Measurements from ENCODE around the gene ZFP36L2.
A peak's percentile ranks its signal among the peaks of the same experiment; 100 is the strongest.

The ZFP36L2 gene

DNA sequence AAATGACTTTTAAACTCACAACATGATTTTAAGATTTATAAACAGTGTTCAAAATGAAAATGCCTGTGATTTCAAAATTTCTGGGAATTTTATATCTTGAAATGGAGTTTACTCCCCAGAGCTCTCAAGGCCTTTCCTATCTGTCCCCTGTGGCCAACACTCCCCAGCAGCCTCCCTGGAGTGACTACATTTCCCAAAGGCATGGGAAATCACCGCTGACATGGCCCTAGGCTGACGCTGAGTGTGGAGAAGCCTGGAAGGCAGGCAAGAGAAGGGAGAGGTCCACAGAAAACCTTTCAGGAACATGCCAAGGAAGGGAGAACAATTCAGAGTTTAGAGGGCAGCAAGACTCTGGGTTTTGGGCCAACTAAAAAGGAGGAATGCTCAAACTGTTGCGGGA lies 20.2 kb upstream of the ZFP36L2 start:
- no peak for DNase-seq

DNA sequence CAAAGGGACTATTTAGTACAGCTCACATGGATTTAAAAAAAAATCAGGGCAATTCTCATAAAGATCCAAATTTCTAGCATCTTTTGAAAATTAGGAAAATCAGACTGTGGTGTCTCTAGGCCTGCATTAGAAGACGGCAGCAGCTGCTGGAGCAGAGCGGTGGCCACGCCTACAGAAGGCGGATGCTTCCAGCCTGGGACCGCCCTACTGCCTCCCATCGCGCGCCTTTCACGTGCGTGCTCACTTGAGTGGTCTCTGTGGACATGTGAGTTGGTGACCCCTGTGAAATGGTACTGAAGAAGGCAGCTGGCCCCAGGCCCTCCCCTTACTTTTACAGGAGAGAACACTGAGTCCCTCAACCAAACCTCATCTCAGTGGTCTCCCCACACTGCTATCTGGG lies 15.2 kb upstream of the ZFP36L2 start:
- no peak for DNase-seq

DNA sequence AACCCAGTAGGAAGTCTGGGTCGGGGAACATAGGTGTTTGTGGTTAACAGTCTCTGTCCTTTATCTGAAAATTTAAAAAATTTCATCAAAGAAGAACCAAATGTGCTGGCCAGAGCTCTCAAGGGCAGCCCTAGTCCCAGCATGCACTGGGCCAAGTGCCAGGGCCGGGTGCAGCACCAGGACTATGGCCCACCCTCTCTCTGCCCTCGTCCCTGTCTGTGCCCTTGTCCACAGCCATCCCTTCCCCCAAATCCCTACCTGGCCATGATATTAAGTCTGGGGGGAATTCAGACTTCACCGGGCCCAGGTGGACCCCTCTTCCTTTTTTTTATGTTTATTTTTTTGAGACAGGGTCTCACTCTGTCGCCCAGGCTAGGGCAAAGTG lies 14.4 kb upstream of the ZFP36L2 start:
- DNase-seq, result no peak

DNA sequence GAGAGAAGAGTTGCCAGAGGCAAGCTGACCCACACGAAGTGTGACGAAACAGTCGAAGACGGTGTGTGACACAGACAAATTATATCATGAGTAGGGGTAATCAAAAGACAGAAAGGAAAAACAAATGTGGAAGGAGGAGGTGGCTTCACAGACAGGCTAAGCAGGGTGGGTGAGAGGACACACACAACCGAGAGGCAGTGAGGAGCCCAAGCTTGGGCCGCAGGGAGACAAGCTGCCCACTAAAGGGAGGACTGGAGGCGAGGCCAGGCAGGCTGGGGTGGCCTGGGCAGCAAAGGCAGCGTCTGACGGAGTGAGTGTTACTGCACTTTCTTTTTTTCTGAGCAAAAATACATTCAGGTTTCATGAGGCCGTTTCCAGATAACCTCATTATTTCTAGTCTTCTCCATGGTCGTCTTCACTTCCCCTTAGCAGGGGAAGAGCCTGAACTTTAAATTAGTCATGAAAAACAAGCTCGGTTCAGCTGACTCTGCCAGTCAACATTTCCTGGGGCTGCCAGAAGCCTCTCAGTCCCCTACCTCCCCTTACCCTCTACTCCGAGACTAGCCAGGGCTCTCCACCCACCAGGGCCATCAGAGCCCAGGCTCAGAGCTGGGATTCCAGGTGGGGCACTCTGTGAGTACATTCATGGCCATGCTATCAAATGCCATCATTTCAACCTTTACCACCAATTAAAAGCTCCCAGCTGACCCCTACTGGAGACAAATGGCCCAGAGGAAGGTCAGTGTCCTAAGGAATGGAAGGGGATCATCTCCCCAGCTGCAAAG lies 13.8 kb upstream of the ZFP36L2 start:
- no peak for DNase-seq

DNA sequence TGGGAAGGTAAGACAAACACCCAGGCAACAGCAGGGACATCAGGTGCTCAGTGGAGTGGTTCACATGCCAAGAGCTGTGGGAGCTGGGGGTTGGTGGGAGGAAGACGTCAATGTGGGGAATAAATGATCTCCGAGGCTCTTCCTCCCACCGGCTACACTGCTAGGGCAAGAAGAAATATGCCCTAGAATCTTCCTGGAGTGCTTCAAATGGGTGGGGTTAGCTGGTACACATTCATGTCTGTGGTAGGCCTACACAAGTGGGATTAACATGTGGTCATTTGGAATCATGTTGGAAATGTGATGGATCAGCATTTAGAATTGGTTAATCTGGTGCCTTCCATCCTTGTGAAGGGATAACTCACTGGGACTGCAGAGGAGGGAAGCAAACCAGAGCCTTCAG lies 12.4 kb upstream of the ZFP36L2 start:
- no peak for DNase-seq

DNA sequence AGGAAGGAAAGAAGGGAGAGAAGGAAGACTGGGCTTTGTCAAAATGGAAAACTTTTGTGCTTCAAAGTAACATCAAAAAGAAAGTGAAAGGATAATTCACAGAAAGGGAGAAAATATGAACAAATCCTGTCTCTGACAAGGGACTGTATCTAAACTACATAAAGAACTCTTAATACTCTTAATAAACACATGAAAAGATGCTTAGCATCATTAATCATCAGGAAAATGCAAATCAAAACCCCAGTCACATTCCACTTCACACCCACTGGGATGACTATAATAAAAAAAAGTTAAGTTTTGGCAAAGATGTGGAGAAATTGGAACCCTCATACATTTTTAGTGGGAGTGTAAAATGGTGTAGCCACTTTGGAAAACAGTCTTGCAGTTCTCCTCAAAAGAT lies 11.8 kb upstream of the ZFP36L2 start:
- no peak for DNase-seq

DNA sequence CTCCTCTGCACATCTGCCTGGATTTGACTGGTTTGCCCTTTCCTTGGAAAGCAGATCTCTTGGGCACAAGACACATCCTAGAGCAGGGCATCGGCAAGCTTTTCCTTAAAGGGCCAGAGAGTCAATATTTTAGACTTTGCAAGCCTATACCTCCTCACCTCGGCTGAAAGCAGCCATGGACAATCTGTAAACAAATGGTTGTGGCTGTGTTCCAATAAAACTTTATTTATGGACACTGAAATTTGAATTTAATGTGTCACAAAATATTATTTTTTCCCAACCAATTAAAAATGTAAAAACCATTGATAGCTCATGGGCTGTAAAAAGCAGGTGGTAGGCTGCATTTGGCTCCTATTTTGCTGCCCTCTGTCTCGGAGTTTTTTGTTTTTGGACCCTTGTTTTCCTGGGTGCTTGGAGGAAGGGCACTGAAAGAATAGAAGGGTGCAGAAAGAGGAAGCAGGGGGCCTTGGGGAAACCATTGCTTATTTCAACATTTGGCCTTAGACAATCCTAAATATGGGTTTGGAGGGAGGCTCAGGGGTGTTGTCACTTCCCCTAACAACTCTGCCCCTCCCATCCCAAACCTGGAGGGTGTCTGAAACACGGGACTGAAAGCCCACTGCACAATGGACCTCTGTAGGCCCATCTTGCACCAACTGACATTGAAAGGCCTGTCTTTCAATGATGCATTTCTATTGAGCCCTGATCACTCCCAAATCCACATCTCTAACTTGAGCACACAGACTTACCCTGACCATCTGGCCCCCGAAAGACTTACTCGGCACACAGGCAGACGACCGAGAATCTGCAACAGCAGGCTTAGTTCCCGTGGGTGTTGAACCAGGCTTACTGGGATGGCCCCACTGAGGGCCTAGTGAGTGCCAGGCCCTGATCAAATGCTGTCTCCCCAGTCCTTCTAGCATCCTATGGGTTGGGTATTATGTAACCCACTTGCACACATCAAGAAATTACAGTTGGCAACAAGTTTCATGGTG lies 7.1 kb upstream of the ZFP36L2 start:
- no peak for DNase-seq

DNA sequence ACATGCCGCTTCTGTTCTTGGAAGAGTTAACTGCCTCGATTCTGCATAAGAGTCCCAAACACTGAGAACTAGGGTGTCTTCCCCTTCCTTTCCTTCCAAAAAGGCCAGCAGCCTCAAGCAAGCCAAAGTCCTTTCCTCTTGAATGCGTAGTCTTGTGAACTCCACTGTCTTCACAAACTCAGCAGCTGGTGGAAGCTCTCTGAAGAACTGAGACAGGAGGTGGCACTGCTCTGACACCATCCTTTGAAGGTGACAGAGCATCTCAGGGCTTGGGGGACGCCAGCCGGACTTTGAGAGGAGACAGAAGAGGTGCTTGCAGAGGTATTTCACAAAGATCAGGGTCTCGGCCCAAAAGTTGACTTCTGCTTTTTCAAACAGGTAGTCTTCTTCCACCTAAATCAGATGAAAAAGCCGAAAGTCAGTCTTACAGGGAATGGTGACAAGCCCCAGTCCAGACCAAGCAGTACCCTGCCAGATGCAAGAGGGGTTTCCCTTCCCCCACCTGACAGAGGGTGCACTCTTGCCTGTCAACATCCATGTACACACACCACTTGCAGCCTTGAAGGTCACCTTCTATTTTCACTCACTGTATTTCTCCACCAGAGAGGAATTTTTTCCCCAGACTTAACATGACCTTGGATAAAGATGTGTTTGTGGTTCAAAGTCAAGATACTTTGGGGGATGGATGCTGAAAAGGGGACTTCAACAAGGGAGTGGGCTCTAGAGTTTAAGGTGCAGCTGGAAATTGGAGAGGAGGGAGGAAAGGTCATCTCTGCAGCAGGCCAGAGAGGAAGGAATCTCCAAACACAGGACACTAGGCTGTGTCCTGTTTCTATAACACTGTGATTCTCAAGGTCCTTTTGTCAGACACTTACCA lies 4.8 kb upstream of the ZFP36L2 start:
- DNase-seq, result no peak

DNA sequence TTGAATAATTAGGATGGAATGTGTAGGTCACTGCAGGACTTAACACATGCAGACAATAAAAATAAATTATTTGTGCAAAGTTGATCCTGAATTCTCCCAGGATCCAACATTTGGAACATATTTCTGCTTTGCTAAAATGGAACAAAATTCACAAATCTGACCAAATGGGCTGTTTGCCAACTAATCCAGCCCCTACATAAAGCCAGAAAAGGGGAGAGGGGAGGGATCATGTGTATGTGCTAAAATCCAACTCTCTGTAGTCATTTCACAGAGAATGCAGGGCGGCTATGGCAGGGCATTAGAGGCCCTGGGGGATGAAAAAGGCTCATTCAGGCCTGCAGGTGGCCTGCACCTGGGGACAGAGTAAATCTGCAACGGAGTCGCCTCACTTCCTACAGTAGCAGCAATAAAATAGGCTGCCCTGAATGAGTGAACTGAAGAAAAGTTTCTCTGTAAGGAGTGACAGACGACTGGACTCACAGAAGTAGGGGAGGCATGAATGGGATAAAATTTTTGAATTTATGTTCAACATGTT lies 4.0 kb upstream of the ZFP36L2 start:
- no peak for DNase-seq

DNA sequence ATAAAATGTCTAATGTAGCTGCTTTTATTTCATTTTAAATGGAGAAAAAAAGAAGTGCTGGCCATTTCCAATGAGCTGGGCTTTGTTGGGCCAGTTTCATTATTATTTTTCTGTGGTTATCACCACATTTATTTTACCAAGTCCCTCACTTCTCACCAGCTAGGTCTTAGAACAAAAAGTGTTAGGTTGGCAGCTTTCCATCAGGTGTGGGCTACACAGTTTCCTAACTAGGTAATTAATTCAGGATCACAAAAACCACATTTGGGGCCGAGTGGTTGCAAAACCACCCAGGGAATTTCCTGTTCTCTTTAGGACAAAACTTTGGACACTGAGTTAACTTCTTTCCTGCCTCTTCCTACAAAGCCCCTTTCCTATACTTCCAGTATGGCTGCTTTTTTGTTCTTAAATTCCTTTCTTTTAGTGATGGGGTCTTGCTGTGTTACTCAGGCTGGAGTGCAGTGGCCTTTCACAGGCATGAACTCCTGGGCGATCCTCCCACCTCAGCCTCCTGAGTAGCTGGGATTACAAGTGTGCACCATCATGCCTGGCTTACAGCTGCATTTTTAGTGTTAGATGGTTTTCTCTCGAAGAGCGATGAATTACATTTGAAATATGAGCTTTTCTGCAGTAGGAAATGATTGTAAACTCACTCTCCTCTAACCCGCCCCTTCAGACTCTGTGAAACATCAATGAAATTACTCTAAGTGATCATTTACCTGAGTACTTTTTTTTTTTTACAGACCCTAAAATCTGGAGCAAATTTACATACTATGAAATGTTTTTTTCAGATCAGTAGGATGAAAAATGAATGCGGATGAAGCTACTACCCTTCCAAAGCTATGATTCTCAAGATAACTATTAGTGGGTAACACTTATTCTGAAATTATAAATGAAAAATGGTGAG lies 2.6 kb upstream of the ZFP36L2 start:
- no peak for DNase-seq

DNA sequence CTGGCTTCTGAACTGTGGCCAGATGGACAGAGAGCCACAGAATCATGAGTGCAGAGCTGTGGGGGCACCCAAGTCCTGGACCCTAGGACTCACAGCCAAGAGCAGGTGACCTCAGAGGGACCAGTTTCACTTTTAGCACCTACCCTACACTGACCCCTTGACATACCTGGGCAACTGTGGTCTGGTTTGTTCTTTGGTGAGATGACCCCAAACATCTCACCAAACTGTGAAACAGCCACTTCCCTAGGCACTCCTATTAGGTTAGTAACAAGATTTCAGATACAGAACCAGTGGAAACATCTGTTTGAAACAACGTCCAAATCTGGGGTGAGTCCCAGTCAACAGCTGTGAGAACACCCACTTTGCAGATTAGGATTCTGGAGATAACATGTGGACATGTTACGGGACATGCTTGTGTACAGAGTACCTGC lies 1.9 kb upstream of the ZFP36L2 start:
- DNase-seq, result no peak

DNA sequence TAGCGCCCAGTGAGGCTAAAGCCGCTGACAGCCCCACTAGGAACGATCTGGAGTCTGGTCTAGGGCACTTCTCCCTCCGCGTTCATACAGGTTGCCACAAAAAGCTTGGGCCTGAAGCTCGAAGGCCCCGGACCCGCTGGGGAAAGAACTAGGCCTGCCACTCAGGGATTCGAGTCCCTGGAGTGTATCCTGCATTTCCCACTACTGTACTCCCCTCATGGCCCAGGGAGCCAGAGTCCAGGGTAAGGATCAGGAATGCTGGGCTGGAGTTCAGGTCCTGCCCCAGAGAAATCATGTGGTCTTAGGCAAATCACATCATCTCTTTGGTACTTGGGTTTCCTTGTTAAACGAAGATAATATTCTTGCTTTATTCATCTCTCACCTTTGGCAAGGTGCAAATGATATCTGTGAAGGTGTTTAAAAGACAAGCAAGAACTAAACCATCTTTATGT lies 1.4 kb upstream of the ZFP36L2 start:
- DNase-seq, result no peak

DNA sequence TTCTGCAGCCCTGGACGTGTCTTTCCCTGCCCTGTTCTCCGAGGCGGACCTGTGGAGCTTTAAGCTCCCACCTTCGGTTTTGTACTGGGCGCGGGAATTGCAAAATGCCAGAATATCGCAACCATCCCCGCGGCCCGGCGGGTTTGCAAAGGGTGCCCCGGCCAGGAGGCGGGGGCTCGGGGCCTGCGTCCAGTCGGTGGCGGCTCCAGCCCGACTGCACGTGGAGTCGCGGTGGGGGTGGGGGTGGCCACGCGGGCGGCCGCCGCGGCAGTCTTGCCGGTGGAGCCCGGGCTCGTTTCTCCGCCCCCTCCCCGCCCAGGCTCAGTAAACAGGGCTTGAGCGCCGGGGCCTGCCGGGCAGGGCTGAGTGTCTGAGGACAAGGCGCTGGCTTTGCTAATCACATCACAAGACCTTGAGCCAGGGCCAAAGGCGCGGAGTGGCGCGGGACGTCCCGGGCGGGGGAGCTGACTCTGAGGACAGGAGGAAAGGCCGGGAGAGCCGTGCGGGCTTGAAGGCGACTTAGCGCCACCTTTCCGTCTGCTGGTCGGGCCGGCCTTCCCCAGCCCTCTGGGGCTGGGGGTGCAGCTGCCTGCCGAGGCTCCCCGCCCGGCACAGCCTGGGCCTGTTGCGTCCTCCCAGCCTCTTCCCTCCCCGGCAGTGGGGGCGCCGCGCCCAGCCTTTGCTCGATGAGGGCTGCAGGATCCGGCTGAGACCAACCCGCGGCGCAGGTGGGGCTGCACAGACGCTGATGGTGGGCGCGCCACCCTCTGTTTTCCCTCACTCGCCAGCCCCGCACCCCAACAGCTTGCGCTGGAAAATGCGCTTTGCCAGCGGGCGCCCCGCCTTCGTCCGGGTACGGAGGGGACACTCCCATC lies 786 bp upstream of the ZFP36L2 start:
- peak; percentile 74 to 79 for DNase-seq

DNA sequence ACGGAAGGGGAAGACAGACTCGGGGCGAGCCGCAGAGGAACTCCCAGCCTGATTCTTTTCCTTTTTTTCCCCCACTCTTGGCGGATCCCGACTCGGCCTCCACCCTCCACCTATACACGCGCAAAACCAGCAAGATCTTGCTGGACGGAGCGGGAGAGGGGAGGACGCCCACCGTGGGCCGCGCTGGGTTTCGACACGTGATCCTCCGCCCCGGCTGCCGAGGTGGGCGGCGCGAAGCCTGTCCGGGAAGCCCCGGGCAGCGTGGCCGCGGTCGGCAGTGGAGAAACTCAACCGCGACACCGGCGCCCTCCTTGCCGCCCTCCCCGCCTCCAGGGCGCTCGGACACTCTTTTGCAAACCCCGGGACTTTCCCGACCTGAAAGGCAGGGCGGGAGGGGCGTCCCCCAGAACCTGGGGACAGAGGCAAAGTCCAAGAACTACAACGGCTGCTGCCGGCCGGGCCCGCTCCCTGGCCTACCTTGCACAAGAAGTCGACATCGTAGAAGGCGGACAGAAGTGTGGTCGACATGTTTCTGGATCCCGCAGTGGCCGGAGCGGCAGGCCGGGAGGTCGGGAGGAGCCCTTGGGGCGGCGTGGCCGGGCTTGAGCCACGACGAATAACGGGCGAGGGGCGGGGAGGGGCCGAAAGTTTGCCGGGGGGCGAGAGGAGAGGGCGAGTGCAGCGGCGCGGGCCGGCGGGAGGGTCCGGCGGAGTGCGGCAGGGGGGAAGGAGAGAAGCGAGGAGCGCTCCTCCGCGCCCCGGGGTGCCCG lies 433 bp downstream of the ZFP36L2 start:
- DNase-seq, result peak; percentile 72 to 80

DNA sequence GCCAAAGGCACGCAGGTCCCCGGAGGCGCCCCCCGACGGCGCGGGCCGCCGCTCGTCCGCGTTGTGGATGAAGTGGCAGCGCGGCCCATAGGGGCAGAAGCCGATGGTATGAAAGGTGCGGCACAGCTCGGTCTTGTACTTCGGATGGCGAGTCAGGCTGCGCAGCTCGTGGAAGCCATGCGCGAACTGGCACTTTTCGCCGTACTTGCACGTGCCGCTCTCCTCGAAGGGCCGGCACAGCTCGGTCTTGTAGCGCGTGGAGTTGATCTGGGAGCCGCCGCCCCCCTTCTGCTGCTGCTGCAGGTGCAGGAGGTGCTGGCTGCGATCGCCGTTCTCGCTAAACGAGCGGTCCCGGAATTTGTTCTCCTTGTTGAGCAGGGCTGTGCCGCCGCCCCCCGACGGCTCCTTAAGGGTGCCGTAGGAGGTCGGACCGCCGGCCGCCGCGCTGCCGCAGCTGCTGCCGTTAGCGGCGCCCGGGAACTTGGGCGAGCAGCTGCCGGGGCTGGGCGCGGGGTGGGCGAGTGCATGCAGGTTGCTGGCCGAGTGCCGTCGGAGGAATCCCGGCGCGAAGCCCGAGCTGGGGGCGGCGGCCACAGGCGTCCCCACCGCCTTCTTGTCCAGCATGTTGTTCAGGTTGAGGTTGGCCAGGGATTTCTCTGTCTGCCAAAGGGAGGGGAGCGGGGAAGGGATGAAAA lies 1.2 kb downstream of the ZFP36L2 start:
- peak; percentile 65 to 67 for DNase-seq

DNA sequence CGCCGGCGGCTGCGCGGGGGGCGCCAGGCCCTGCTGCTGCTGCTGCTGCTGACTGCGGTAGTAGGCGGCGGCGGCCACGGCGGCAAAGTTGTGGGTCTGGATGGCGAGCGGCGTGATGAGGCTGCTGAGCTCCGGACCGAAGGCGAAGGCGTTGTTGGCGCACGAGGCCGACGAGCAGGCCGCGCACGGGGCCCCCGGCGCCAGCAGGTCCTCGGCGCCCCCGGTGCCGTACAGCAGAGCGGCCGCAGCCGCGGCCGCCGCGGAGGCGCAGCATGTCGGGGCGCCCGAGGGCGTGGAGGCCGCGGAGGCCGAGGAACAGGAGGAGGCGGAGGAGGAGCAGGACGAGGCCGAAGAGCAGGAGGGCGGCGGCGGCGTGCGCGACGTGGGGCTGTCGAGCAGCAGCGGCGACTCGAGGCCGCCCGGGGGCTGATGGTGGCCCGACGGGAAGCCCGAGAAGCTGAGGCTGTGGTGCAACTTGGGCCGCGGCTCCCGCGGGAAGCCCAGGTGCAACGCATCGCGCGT lies 1.8 kb downstream of the ZFP36L2 start:
- DNase-seq, result peak; percentile 48 to 57

DNA sequence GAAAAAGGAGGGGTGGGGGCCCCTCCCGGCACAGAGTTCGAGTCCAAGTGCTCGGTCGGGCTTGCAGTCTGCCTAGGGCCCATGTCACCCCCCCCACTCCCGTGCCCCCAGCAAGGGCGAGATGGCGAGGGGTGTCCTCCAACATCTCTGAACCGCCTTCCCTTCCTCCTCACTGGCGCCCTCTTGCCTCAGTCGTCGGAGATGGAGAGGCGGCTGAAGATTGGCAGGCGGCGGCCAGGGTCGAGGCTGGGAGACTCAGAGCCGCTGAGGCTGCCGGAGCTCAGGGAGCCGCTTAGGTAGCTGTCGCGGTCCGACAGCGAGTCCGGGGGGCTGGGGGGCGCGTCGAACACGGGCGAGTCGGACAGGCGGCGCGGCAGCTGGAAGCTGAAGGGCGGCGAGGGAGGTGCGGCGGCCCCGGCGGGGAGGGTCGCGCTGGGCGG lies 2.3 kb downstream of the ZFP36L2 start:
- peak; percentile 75 for DNase-seq

DNA sequence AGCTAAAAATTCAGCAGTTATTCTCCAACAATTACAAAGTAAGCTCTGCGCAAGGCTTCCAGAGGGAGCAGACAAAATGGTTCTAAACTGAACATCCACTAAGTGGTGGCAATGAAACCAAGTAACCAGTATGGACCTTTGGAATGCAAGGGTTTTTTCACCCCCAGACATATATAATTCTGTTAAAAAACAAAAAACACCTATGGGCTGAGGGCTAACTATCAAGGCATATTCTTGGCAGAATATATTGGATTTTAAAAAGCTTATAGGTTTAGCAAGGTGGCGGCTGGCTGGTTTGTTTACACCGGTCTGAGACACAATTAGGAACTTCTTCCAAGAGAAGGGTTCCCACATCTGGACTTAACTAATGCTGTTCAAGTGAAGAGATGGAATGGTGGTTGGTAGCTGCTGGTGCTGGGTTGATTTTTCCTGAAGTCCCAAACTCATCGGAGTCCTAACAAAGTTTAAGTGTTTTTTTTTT lies 2.8 kb downstream of the ZFP36L2 start:
- DNase-seq, result no peak
